Nasal cavity respiratory epithelium epithelial cell of viscerocranial mucosa (primary cell): ENCODE results near the gene HEATR1. TPM values are rescaled to one million over a fixed set of nuclear protein-coding genes. Genes with fewer than 3 reads are reported as not detected.

Source experiments
- total RNA-seq: library from RNA; depleted of rRNA; stranded (reverse); fragments of >200 nt; gene quantifications from 2 replicates; pipeline ENCODE4 v1.2.3, GENCODE V29; 2014

Gene HEATR1, protein sequence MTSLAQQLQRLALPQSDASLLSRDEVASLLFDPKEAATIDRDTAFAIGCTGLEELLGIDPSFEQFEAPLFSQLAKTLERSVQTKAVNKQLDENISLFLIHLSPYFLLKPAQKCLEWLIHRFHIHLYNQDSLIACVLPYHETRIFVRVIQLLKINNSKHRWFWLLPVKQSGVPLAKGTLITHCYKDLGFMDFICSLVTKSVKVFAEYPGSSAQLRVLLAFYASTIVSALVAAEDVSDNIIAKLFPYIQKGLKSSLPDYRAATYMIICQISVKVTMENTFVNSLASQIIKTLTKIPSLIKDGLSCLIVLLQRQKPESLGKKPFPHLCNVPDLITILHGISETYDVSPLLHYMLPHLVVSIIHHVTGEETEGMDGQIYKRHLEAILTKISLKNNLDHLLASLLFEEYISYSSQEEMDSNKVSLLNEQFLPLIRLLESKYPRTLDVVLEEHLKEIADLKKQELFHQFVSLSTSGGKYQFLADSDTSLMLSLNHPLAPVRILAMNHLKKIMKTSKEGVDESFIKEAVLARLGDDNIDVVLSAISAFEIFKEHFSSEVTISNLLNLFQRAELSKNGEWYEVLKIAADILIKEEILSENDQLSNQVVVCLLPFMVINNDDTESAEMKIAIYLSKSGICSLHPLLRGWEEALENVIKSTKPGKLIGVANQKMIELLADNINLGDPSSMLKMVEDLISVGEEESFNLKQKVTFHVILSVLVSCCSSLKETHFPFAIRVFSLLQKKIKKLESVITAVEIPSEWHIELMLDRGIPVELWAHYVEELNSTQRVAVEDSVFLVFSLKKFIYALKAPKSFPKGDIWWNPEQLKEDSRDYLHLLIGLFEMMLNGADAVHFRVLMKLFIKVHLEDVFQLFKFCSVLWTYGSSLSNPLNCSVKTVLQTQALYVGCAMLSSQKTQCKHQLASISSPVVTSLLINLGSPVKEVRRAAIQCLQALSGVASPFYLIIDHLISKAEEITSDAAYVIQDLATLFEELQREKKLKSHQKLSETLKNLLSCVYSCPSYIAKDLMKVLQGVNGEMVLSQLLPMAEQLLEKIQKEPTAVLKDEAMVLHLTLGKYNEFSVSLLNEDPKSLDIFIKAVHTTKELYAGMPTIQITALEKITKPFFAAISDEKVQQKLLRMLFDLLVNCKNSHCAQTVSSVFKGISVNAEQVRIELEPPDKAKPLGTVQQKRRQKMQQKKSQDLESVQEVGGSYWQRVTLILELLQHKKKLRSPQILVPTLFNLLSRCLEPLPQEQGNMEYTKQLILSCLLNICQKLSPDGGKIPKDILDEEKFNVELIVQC (N-terminal part only)
- total RNA-seq, result 49.2 and 63.1 TPM in 2 replicates

DNA sequence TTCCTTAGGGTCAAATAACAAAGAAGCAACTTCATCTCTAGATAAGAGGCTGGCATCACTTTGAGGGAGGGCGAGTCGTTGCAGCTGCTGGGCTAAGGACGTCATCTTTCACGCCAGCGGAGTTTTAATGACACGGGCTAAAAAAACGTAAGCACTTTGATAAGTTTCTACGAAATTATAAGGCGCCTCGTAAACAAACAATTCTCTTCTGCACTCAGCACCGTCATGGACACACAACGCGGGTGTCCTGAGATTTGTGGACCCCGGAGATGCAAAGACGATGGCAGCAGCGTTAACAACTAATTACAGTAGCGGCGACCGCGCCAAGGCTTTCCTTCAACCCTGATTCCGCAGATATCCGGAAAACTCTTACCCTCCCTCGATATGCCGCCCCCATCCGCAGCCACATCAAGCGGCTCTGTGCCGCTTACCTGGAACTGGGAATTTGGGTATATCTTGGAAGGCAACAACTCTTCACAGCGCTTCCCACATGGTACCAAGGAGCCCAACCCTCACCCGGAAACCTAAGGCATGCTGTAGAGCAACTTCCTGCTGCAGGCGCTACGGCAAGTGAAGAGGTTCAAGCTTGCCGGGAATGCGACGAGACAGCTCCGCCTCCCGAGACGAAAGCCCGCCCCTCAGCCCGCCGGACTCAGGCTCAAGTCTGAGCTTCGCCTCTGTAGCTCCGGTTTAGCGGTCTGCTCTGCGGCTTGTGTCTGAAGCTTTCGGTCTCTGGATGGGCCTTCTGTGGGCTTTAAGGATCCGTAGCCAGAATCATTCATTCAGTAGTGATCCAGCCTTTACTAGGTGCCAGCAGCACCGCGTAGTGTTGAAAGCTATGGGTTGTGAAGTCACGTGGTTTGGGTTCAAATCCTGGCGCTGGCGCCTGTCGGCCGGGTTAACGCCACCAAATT, at the start of gene HEATR1:
HEATR1 (minus strand) TSS at position 526 of the 914 bp plus-strand sequence; CDS start at position 105, 421 bp downstream.

GRCh38 chr1:236523704-236524141, 80.6 kb downstream of the HEATR1 start, which contains the start of gene LGALS8:
Gene LGALS8, plus strand, starts transcription at chr1:236523982. Its CDS starts 2,089 bp downstream, at chr1:236526071.

Other genes with a start within 250 kb of the HEATR1 start
- gene EDARADD, start 210.2 kb downstream of the HEATR1 start, total RNA-seq, result 2.4 and 10.0 TPM in 2 replicates
- gene LGALS8, start 80.5 kb downstream of the HEATR1 start, total RNA-seq, result 37.6 and 94.0 TPM in 2 replicates
- under 0.01 TPM in 1 of 2 replicates, not detected in the other for gene ACTN2, start 82.0 kb upstream of the HEATR1 start, total RNA-seq
- 16.7 and 22.1 TPM in 2 replicates for gene MTR, start 190.8 kb upstream of the HEATR1 start, total RNA-seq